ENCODE results near the gene PDCD1LG2. TPM values are rescaled to one million over a fixed set of nuclear protein-coding genes. Genes with fewer than 3 reads are reported as not detected.
"Not testable (repeated sequence)": the region's sequence is repeated elsewhere in the genome, so short reads cannot be mapped to it uniquely, and the experiment has no call there.

PDCD1LG2 gene
- total RNA-seq, 2 donors from 2014 or later = 4.2 to 5.4 TPM

GRCh38 chr9:5579881-5580280 is 69.5 kb downstream of the PDCD1LG2 start:
- intact Hi-C loops (cut with DNase I) = no loop called here
- no peak for DNase-seq (ENCODE audit: low spot score)

DNA sequence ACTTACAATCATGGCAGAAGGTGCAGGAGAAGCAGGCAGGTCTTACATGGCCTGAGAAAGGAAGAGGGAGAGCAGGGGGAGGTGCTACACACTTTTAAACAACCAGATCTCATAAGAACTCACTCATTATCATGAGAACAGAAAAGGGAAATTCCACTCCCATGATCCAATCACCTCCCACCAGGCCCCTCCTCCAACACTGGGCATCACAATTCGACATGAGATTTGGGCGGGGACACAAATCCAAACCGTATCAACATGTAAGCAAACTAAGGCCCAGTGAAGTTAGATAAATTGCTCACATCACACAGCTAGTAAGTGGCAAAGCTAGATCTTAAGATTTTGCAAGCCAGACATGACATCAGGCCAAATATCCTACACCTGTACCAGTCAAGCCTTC is 70.3 kb downstream of the PDCD1LG2 start:
- no peak for DNase-seq (ENCODE audit: low spot score)
- intact Hi-C loops (cut with DNase I) = no loop called here

DNA sequence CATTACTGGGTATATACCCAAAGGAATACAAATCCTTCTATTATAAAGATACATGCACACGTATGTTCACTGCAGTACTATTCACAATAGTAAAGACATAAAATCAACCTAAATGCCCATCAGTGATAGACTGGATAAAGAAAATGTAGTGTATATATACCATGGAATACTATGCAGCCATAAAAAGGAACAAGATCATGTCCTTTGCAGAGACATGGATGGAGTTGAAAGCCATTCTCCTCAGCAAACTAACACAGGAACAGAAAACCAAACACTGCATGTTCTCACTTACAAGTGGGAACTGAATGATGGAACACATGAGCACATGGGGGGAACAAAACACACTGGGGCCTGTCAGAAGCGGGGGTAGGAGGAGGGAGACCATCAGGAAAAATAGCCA is 71.4 kb downstream of the PDCD1LG2 start:
- DNase-seq (ENCODE audit: low spot score); intact Hi-C loops (cut with DNase I): not testable (repeated sequence)

GRCh38 chr9:5582835-5583195 is 72.5 kb downstream of the PDCD1LG2 start:
- DNase-seq (ENCODE audit: low spot score) = no peak
- intact Hi-C loops (cut with DNase I) = no loop called here

DNA sequence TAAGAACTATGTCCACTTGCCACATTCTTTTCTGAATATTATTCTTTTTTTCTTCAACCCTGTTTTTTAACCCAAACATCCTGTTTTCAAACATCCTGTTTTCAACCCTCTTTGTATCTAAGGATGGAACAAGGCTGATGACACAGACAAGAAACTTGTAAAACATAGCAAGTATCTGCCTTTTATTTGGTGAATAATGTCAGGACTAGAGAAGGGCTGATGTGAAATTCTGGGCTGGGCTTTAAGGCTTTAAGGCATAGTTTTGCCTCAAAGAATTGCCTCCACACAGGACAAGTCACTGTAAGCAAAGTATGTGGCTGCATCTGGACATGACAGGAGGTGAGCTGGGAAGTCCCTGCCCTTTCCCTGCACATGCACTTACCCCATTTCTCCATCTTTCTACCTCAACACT is 76.1 kb downstream of the PDCD1LG2 start:
- DNase-seq (ENCODE audit: low spot score) = no peak
- intact Hi-C loops (cut with DNase I) = loop anchor here in 1 of 2 donors (5.0 kb wide), 1 partner anchor 134 kb away; the partner anchor contains the start of gene CD274

GRCh38 chr9:5587024-5587423 is 76.7 kb downstream of the PDCD1LG2 start:
- DNase-seq (ENCODE audit: low spot score) = no peak
- intact Hi-C loops (cut with DNase I) = loop anchor here in 1 of 2 donors (5.0 kb wide), 1 partner anchor 135 kb away; the partner anchor contains the start of gene CD274

GRCh38 chr9:5592231-5592630 is 81.9 kb downstream of the PDCD1LG2 start:
- no peak for DNase-seq (ENCODE audit: low spot score)
- intact Hi-C loops (cut with DNase I) = loop anchor here (10.0 kb wide), 4 partner anchors 157 to 837 kb away; partner anchors contain the start of genes INSL6 (in 1 of the 2) and PLGRKT (in 1 of the 2)

- intact Hi-C loops (cut with DNase I) = loop anchor here (10.0 kb wide), 4 partner anchors 158 to 838 kb away; partner anchors contain the start of genes INSL6 (in 1 of the 2) and PLGRKT (in 1 of the 2)
- DNase-seq (ENCODE audit: low spot score) = no peak
These were observed 82.6 kb downstream of the PDCD1LG2 start for GRCh38 chr9:5592904-5593303.

- intact Hi-C loops (cut with DNase I) = loop anchor here (10.0 kb wide), 4 partner anchors 159 to 839 kb away; partner anchors contain the start of genes INSL6 (in 1 of the 2) and PLGRKT (in 1 of the 2)
- DNase-seq (ENCODE audit: low spot score) = no peak
These were observed 83.6 kb downstream of the PDCD1LG2 start for GRCh38 chr9:5593904-5594303.

DNA sequence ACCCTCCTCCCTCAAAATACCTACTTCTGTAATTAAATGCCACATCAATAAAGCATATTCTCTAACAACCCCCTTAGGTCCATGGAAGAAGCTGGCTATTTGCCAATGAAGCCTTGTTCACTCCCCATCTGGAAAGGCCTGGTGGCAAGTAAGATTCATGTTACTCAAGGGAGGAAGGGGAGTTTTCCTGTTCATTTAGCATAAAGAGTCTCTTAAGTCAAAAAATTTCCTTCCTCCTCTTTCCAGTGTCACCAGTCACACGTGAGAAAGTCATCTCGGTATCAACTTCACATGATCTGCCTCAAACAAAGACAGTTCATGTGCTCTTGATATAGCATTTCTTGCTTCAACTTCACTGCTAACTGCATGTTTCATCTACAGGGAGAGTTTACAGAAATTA is 85.8 kb downstream of the PDCD1LG2 start:
- DNase-seq (ENCODE audit: low spot score) = no peak
- intact Hi-C loops (cut with DNase I) = loop anchor here (10.0 kb wide), 4 partner anchors 161 to 841 kb away; partner anchors contain the start of genes INSL6 (in 1 of the 2) and PLGRKT (in 1 of the 2)

DNA sequence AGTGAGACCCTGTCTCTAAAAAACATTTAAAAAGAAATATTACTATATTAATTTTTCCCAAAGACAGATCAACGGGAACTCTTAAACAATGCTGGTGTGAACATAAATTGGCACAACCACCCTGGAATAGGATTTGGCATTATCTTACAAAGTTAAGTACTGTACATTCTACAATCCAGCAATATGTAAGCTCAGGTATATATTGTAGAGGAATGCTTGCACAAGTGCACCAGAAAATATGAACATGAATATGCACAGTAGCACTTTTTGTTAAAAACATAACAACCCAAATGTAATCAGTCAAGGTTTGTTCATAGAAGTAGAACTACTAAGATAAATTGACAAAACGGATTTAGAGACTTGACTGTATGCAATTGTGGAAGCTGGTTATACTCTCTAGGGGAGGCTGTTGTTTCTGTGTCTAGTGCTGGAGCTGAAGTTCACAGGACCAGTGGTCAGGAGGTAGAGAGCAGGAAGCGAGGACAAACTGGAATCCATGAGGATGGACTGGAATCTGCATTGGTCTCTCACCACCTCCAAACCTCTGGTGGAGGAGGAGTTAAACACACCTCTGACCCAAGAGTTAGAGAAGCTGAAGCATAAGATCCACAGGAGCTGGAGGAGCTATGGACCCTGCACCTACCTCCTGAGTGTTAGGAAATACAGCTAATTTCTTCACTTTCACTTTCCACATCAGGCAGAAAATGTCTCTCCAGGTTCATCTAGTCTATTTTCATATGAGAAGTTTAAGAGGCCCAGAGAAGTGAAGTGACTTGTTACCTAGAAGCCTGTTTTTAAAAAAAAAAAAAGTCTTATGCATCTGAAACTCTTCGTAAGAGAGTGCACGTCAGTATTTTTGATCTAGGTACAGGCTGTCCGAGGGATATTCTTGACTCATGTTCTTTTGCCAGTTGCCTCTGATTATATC is 98.2 kb downstream of the PDCD1LG2 start:
- no peak for DNase-seq (ENCODE audit: low spot score)
- intact Hi-C loops (cut with DNase I) = no loop called here

- DNase-seq (ENCODE audit: low spot score) = no peak
- intact Hi-C loops (cut with DNase I) = no loop called here
These were observed 98.9 kb downstream of the PDCD1LG2 start for GRCh38 chr9:5609226-5609596.

DNA sequence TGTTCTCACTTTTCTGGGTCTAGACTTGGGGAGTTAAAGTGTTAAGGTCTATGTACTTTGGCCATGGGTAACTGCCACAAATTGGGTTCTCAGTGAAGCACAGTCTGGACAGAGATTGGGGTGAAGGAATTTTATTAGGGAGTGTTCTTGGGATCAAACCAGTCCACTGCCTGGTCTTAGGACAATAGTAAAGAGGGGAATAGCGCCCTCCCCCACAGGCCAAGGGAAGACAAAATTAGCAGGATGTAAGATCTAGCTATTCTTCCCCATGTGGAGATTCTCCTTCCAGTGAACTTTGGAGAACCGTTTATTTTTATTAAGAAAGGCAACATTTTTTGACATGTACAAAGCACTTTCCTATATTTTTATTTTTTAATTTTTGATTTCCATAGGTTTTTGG is 100.2 kb downstream of the PDCD1LG2 start:
- no peak for DNase-seq (ENCODE audit: low spot score)
- intact Hi-C loops (cut with DNase I) = no loop called here

DNA sequence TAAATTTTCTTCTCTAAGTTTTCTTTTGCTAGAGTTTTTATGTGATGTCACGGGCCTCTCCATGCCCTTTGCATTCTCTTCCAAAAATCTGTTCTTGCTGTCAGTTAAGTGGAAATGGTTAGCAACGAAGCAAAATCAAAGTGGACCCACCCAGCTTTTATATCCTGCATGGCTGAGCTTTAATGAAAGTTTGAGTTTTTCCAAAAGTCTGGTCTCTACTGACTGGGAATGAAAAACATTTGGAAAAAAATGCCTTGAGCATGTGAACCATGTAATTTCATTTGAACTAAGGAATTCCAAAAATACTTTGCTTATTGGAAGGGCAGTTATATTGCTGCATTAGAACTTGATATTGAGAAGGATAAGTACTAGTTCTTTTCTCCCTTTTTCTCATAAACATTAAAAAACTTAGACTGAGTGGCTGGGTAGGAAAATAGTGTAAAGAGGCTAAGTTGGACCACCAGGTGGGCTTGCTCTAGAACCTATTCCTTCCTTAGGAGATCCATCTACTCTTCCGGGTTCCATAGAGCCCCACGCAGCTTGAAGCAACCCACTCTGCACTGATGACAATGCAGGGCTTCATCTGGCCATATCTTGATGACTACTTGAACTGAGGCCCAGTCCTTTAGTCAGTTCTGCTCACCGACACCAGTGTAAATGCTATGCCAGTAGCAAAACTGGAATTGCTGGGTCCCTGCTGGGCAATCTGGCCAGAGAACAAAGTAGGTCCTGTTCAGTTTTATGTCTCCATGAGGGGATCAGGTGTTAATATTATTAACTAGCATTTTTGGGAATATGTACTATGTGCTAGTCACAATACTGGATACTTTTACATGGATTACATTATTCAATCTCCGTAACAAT is 101.2 kb downstream of the PDCD1LG2 start:
- intact Hi-C loops (cut with DNase I) = no loop called here
- DNase-seq (ENCODE audit: low spot score) = no peak

DNA sequence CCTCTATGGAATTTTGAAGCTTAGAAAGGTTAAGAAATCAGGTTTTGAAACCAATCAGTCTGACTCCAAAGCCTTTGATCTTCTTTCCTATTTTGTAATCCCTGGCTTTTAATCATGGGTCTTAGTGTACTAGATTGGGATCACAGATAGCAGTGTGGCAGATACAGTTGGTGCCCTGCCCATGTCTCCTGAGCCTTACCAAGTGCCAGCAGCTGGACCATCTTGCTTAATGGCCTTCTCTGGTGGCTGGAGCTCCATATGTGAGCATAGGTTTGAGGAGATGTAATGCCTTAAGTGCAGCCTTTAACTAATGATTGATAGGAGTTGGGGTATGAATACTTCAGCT is 101.8 kb downstream of the PDCD1LG2 start:
- intact Hi-C loops (cut with DNase I) = no loop called here

DNA sequence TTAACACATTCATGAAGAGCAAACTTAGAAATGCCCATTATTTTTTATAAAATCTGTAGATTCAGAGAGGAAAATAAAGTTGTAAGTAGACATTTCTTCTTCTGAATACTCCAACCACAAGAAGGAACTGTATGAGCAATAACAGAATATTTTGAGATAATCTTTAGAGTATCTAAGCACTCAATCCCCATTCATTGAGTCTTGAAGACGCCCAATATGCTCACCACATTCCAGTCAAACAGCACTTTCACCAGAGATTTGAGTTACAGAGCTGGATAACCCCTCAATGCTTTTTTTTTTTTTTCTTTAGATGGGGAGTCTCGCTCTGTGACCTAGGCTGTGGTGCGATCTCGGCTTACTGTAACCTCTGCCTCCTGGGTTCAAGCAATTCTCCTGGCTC is 103.9 kb downstream of the PDCD1LG2 start:
- intact Hi-C loops (cut with DNase I) = no loop called here
- no peak for DNase-seq (ENCODE audit: low spot score)

More for the DNA sequence above, 101.8 kb downstream of the PDCD1LG2 start:
- DNase-seq (ENCODE audit: low spot score) = no peak

- no peak for DNase-seq (ENCODE audit: low spot score)
- intact Hi-C loops (cut with DNase I) = no loop called here
These were observed 104.7 kb downstream of the PDCD1LG2 start for GRCh38 chr9:5614985-5615384.

GRCh38 chr9:5617749-5618148 is 107.4 kb downstream of the PDCD1LG2 start:
- no peak for DNase-seq (ENCODE audit: low spot score)
- intact Hi-C loops (cut with DNase I) = no loop called here

DNA sequence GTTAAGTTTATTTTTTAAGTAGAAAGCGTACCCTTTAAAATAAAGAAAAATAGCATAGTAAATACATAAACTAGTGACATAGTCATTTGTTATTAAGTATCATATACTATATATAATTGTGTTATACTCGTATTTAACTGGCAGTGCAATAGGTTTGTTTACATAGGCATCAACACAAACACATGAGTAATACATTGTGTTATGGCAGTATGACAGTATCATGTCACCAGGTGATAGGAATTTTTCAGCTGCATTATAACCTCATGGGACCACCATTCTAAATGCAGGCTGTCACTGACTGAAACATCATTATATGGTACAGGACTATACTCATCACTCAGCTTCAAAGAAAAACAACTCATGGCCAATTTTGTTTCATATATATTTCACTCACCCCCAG is 110.2 kb downstream of the PDCD1LG2 start:
- intact Hi-C loops (cut with DNase I) = loop anchor here in 1 of 2 donors (10.0 kb wide), 1 partner anchor 384 kb away; a partner anchor contains a TSS
- no peak for DNase-seq (ENCODE audit: low spot score)

Measured in posterior vena cava (tissue), 2 donors.